Astrocyte (in vitro differentiated cells and primary cell): ENCODE measurements around the gene PBX2.

ENCODE experiments used
- EZH2 ChIP-seq: IDR thresholded peaks from 2 replicates; pipeline ENCODE4 v1.6.1; 2012; ENCODE audit warnings: mild to moderate bottlenecking, low read length, inconsistent platforms; ENCODE audit not compliant: insufficient read depth
- TF ChIP-seq, protein P1 (sequence below): IDR thresholded peaks from 2 replicates; pipeline ENCODE4 v1.5.1; 2011; ENCODE audit warnings: low read depth, mild to moderate bottlenecking, inconsistent platforms, low read length, moderate library complexity; ENCODE audit not compliant: insufficient read depth

DNA sequence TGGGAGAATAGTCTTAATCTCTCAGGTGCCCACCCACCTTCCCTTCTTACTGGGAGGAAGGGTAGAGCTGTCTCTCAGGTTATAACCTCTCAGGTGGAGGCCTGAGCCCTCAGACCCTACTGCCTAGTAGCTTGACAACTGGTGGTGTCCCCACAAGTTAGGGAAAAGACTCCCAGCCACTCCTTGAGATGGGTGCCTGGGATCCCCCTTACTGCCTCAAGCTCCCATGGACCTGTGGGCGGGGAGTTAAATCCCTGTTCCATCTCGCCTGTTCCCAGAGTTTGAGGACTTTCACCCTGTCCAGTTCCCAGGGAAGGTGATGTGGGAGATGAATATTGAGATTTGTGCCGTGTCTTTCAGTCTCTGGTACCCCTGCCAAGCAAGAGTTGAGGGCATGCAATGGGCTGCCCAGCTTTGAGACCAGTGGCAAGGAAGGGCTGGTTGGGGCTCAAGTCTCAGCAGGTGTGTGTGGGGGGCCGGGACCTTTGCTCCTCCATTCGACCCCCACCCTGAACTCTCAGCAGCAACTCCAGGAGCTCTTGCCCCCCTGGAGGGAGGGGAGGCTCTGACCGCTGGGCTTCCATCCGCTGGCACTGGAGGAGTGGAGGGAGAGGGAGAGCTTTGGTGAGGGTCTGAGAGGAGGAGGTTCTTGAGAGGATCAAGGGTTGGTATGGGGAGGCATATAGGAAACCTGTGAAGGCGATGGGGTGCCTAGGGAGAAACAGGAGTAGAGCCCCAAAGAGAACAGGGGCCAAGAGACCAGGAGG, 1.1 kb upstream of the PBX2 start:
- TF ChIP-seq, protein P1, sequence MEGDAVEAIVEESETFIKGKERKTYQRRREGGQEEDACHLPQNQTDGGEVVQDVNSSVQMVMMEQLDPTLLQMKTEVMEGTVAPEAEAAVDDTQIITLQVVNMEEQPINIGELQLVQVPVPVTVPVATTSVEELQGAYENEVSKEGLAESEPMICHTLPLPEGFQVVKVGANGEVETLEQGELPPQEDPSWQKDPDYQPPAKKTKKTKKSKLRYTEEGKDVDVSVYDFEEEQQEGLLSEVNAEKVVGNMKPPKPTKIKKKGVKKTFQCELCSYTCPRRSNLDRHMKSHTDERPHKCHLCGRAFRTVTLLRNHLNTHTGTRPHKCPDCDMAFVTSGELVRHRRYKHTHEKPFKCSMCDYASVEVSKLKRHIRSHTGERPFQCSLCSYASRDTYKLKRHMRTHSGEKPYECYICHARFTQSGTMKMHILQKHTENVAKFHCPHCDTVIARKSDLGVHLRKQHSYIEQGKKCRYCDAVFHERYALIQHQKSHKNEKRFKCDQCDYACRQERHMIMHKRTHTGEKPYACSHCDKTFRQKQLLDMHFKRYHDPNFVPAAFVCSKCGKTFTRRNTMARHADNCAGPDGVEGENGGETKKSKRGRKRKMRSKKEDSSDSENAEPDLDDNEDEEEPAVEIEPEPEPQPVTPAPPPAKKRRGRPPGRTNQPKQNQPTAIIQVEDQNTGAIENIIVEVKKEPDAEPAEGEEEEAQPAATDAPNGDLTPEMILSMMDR: no peak
- TF ChIP-seq EZH2: no peak
